Skeletal muscle tissue (tissue), 4 donors: Measurements from ENCODE around the gene CRHR2. TPM values are rescaled to one million over a fixed set of nuclear protein-coding genes. Genes with fewer than 3 reads are reported as not detected.
"Not testable (repeated sequence)": the region's sequence is repeated elsewhere in the genome, so short reads cannot be mapped to it uniquely, and the experiment has no call there.

Experiments used
- H3K27ac ChIP-seq: one replicate; pipeline ENCODE4 v1.7.0; 2013; ENCODE audit warnings: mild to moderate bottlenecking, low read depth, low read length, inconsistent platforms
- H3K27me3 ChIP-seq, 3 donors: one replicate each; pipeline ENCODE4 v1.7.0; 2013; ENCODE audit warnings: low read length in 3 of 3; ENCODE audit not compliant: control insufficient read depth in 3 of 3, insufficient read depth in 3 of 3
- H3K36me3 ChIP-seq, 3 donors: one replicate each; pipeline ENCODE4 v1.7.0; 2013; ENCODE audit warnings: low read length in 3 of 3; ENCODE audit not compliant: control insufficient read depth in 3 of 3, insufficient read depth in 3 of 3
- H3K4me1 ChIP-seq, 3 donors: one replicate each; pipeline ENCODE4 v1.7.0; 2013; ENCODE audit warnings: low read length in 3 of 3, mild to moderate bottlenecking in 3 of 3; ENCODE audit not compliant: control insufficient read depth in 3 of 3, insufficient read depth in 3 of 3
- H3K4me3 ChIP-seq, 3 donors: one replicate each; pipeline ENCODE4 v1.7.0; 2013; ENCODE audit warnings: low read length in 3 of 3
- H3K9ac ChIP-seq, 3 donors: one replicate each; pipeline ENCODE4 v1.7.0; 2013; ENCODE audit warnings: low read length in 3 of 3, mild to moderate bottlenecking in 3 of 3, moderate library complexity in 2 of 3, low read depth in 1 of 3
- H3K9me3 ChIP-seq, 3 donors: one replicate each; pipeline ENCODE4 v1.7.0; 2013; ENCODE audit warnings: low read length in 3 of 3; ENCODE audit not compliant: control insufficient read depth in 3 of 3
- total RNA-seq: library from RNA; depleted of rRNA; stranded (reverse); fragments of >200 nt; gene quantifications from one replicate; pipeline ENCODE4 v1.2.3, GENCODE V29; 2014
- donor health status: Osteomylitis.

CRHR2 gene
- total RNA-seq, 1 donor from 2014 or later = under 0.01 TPM

DNA sequence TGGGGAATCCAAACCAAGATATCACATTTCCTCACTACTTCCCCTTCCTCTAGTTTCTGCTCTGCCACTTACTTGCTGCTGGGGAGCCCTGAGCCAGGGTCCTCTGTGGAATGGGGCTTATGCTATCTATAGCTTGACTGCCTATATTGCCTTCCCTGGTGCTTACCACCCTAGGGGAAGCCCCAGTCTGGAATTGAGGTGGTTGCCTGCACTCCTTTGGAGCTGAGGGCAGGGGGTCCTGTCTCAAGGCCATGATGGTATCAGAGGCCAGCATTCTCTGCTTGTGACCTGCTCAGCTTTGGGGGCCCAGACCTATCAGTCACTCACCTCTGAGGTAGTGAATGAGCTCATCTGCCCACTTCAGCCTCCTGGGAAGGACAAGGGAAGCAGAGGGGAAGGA, 40.4 kb upstream of the CRHR2 start:
- Histone ChIP-seq H3K27ac (no peak overlapping the region), H3K4me3 (no peak overlapping the region), H3K9me3 (peaks cover 0 to 4% (median 0%) of the 10 kb centered on the region in 3 donors), H3K36me3 (no peaks in the 10 kb centered on the region), H3K9ac (no peak overlapping the region), H3K4me1 (no peaks in the 10 kb centered on the region), H3K27me3 (peaks cover 0 to 4% (median 0%) of the 10 kb centered on the region in 3 donors)

GRCh38 chr7:30722187-30722586, 39.9 kb upstream of the CRHR2 start:
- H3K9ac ChIP-seq = no peak overlapping the region
- peaks cover 0 to 4% (median 0%) of the 10 kb centered on the region in 3 donors for H3K9me3 ChIP-seq
- peaks cover 0 to 4% (median 0%) of the 10 kb centered on the region in 3 donors for H3K27me3 ChIP-seq
- H3K4me3 ChIP-seq = no peak overlapping the region
- H3K4me1 ChIP-seq = no peaks in the 10 kb centered on the region
- H3K36me3 ChIP-seq = no peaks in the 10 kb centered on the region
- no peak overlapping the region for H3K27ac ChIP-seq

DNA sequence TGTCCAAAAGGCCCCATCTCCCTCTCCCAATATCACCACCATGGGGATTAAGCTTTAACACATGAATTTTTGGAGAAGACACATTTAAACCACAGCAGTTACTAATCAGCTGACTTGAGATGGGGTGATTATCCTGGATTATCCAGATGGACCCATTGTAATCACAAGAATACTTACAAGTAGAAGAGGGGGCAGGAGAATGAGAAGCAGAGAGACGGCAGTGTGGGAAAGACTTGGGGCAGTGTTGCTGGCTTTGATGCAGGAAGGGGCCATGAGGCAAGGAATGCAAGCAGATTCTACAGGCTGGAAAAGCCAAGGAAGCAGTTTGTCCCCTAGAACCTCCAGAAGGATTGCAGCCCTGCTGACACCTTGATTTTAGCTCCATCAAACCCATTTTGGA, 39.0 kb upstream of the CRHR2 start:
- Histone ChIP-seq H3K27ac (no peak overlapping the region), H3K36me3 (no peaks in the 10 kb centered on the region), H3K9me3 (peaks cover 0 to 4% (median 0%) of the 10 kb centered on the region in 3 donors), H3K4me1 (no peaks in the 10 kb centered on the region), H3K27me3 (peaks cover 0 to 4% (median 0%) of the 10 kb centered on the region in 3 donors), H3K9ac (no peak overlapping the region), H3K4me3 (no peak overlapping the region)

DNA sequence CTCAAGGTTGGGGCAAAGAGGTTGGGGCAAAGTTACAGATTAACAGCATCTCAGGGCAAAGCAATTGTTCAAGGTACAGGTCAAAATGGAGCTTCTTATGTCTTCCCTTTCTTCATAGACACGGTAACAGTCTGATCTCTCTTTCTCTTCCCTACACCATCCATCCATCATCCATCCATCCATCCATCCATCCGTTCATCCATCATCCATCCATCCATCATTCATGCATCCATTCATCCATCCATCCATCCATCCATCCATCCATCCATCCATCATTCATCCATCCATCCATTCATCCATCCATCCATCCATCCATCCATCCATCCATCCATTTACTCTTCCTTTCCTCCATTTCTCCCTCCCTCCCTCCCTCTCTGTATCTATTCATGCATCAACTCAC, 37.2 kb upstream of the CRHR2 start:
- not testable (repeated sequence) for H3K27me3 ChIP-seq, H3K4me1 ChIP-seq, H3K27ac ChIP-seq, H3K4me3 ChIP-seq, H3K36me3 ChIP-seq, H3K9me3 ChIP-seq, H3K9ac ChIP-seq

GRCh38 chr7:30717181-30717580, 34.9 kb upstream of the CRHR2 start:
- Histone ChIP-seq H3K36me3 (no peaks in the 10 kb centered on the region), H3K9me3 (peaks cover 0 to 4% (median 0%) of the 10 kb centered on the region in 3 donors), H3K27ac (no peak overlapping the region), H3K4me1 (no peaks in the 10 kb centered on the region), H3K27me3 (no peaks in the 10 kb centered on the region), H3K4me3 (no peak overlapping the region), H3K9ac (no peak overlapping the region)

DNA sequence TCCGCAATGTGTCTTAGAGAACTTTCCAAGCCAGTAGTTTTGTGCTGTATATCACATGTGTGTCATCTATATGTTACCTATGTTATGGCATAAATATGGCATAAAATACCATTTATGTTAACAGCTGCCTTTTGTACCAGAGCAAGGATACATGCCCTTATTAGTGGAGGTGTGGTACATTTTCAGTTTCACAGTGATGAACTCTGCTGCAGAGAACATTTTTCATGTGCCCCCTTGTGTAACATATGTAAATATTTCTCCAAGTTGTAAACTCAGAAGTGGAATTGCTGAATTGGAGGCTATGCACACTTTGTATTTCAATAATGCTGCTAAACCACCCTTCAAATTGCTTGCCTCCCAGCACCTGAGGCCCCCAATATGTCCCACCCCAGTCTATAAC, 31.9 kb upstream of the CRHR2 start:
- H3K9me3 ChIP-seq = no peaks in the 10 kb centered on the region
- no peak overlapping the region for H3K4me3 ChIP-seq
- H3K36me3 ChIP-seq = no peaks in the 10 kb centered on the region
- no peaks in the 10 kb centered on the region for H3K4me1 ChIP-seq
- no peaks in the 10 kb centered on the region for H3K27me3 ChIP-seq
- no peak overlapping the region for H3K27ac ChIP-seq
- no peak overlapping the region for H3K9ac ChIP-seq

GRCh38 chr7:30713392-30713791, 31.1 kb upstream of the CRHR2 start:
- Histone ChIP-seq H3K9me3 (no peaks in the 10 kb centered on the region), H3K4me3 (no peak overlapping the region), H3K27ac (no peak overlapping the region), H3K9ac (no peak overlapping the region), H3K4me1 (peaks cover 0 to 1% (median under 1%) of the 10 kb centered on the region in 3 donors), H3K27me3 (no peaks in the 10 kb centered on the region), H3K36me3 (no peaks in the 10 kb centered on the region)

- no peaks in the 10 kb centered on the region for H3K9me3 ChIP-seq
- no peaks in the 10 kb centered on the region for H3K36me3 ChIP-seq
- H3K4me3 ChIP-seq = no peak overlapping the region
- H3K4me1 ChIP-seq = peaks cover 18 to 22% (median 19%) of the 10 kb centered on the region in 3 donors
- no peaks in the 10 kb centered on the region for H3K27me3 ChIP-seq
- H3K27ac ChIP-seq = no peak overlapping the region
- H3K9ac ChIP-seq = no peak overlapping the region
Measured at GRCh38 chr7:30710669-30711068, 28.4 kb upstream of the CRHR2 start.

GRCh38 chr7:30709549-30709948, 27.3 kb upstream of the CRHR2 start:
- Histone ChIP-seq H3K36me3 (no peaks in the 10 kb centered on the region), H3K4me3 (no peak overlapping the region), H3K4me1 (peaks cover 29 to 33% (median 29%) of the 10 kb centered on the region in 3 donors), H3K9me3 (no peaks in the 10 kb centered on the region), H3K27me3 (no peaks in the 10 kb centered on the region), H3K27ac (peak overlapping the region; percentile 48), H3K9ac (no peak overlapping the region)

DNA sequence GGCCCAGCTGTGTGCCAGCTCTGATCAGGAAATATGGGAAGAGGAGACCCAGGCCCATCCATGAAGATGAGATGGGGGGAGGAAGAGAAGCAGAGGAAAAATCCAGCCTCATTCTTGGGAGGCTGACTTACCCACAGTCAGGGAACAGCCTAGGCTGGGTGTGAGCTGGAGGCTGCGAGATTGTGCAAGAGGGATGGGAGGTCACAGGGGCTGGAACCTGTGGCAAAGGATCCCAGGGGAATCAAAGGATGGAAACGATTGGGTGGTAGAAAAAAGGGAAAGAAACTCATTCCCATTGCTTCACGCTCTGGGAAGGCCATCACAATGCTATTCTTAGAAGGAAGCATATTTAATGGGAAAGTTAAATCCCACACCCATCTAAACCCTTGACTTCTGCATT, 26.7 kb upstream of the CRHR2 start:
- Histone ChIP-seq H3K27ac (peak overlapping the region; percentile 48), H3K4me3 (no peak overlapping the region), H3K36me3 (no peaks in the 10 kb centered on the region), H3K27me3 (no peaks in the 10 kb centered on the region), H3K9me3 (no peaks in the 10 kb centered on the region), H3K4me1 (peaks cover 29 to 33% (median 30%) of the 10 kb centered on the region in 3 donors), H3K9ac (peak overlapping the region in 1 of 3 donors; percentile 8)

DNA sequence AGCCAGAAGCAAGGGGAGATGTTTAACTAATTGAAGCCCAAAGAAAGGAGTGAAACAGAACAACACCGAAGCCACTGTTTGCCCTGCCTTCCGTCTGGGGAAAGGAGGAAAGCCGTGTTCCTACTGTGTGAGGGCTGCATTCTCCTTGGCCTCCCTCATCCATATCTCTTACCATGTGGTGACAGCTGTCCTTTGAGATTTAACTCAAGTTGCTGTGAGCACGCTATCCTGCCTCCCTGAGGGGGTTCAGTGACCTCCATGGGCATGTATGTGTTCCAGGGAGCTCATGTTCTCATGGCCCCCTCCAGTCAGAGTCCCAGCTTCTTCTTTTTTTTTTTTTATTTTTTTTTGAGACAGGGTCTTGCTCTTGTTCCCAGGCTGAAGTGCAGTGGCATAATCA, 26.2 kb upstream of the CRHR2 start:
- Histone ChIP-seq H3K9me3 (no peaks in the 10 kb centered on the region), H3K36me3 (no peaks in the 10 kb centered on the region), H3K4me3 (no peak overlapping the region), H3K27ac (peak overlapping the region; percentile 48), H3K9ac (peak overlapping the region in 2 of 3 donors; percentile 2 to 8), H3K4me1 (peaks cover 29 to 33% (median 33%) of the 10 kb centered on the region in 3 donors), H3K27me3 (no peaks in the 10 kb centered on the region)
